DND-41 (cell line): ENCODE data around the gene TAOK1.
A peak's percentile ranks its signal among the peaks of the same experiment; 100 is the strongest.

Experiments used
- ATAC-seq: fragments of 200-7000 bp; cut with Tn5 transposase; 3 replicates; pipeline ENCODE4 v1.9.1; 2021; ENCODE audit warnings: low read depth; ENCODE audit not compliant: insufficient read depth
- DNase-seq: peaks from one replicate; pipeline ENCODE4 v3.0.0-alpha.2; 2020
- H2AFZ ChIP-seq: 2 replicates; pipeline ENCODE4 v1.6.0; 2012; ENCODE audit warnings: low read depth, low read length
- H3K27ac ChIP-seq: 2 replicates; pipeline ENCODE4 v1.5.1; 2012; ENCODE audit warnings: low read length, inconsistent platforms
- H3K27me3 ChIP-seq: fragments of 200-600 bp; sonication (generic); 2 replicates; pipeline ENCODE4 v1.6.0; 2012; ENCODE audit warnings: low read length, mild to moderate bottlenecking, inconsistent platforms; ENCODE audit not compliant: insufficient read depth, poor library complexity
- H3K36me3 ChIP-seq: 2 replicates; pipeline ENCODE4 v1.5.1; 2012; ENCODE audit warnings: low read length, inconsistent platforms; ENCODE audit not compliant: insufficient read depth
- H3K4me1 ChIP-seq: 2 replicates; pipeline ENCODE4 v1.5.1; 2012; ENCODE audit warnings: mild to moderate bottlenecking, low read length; ENCODE audit not compliant: insufficient read depth
- H3K4me2 ChIP-seq: 2 replicates; pipeline ENCODE4 v1.6.0; 2012; ENCODE audit warnings: mild to moderate bottlenecking, moderate library complexity, low read length, inconsistent platforms; ENCODE audit not compliant: insufficient read depth
- H3K4me3 ChIP-seq, 2 experiments: fragments of 200-600 bp in 1 of 2; shearing (Covaris generic) in 1 of 2; 2 replicates each; pipeline ENCODE4 v1.5.1; 2012 to 2016; ENCODE audit warnings: inconsistent platforms in 2 of 2, low read length in 2 of 2, mild to moderate bottlenecking in 2 of 2, low read depth in 1 of 2, moderate library complexity in 1 of 2
- H3K79me2 ChIP-seq: 2 replicates; pipeline ENCODE4 v1.6.0; 2012; ENCODE audit warnings: low read length, inconsistent platforms; ENCODE audit not compliant: insufficient read depth
- H3K9ac ChIP-seq: 2 replicates; pipeline ENCODE4 v1.6.0; 2012; ENCODE audit warnings: low read depth, mild to moderate bottlenecking, inconsistent platforms, low read length, moderate library complexity
- H3K9me3 ChIP-seq: 2 replicates; pipeline ENCODE4 v1.5.1; 2012; ENCODE audit warnings: low read length, moderate library complexity, mild to moderate bottlenecking, inconsistent platforms; ENCODE audit not compliant: insufficient read depth, severe bottlenecking
- H4K20me1 ChIP-seq: 2 replicates; pipeline ENCODE4 v1.6.0; 2012; ENCODE audit warnings: low read length; ENCODE audit not compliant: insufficient read depth
- CTCF ChIP-seq: IDR thresholded peaks from 2 replicates; pipeline ENCODE4 v1.5.1; 2012; ENCODE audit warnings: borderline replicate concordance, low read length, moderate library complexity, mild to moderate bottlenecking; ENCODE audit not compliant: poor library complexity, severe bottlenecking; ENCODE audit errors: extremely low read depth
- EZH2 ChIP-seq: IDR thresholded peaks from 3 replicates; pipeline ENCODE4 v1.6.1; 2012; ENCODE audit warnings: borderline replicate concordance, low read depth, mild to moderate bottlenecking, moderate library complexity, low read length, inconsistent platforms; ENCODE audit not compliant: severe bottlenecking

The TAOK1 gene

GRCh38 chr17:29595107-29595942 lies 205.2 kb downstream of the TAOK1 start:
- peaks cover 10% of the 10 kb centered on the region for H3K79me2 ChIP-seq
- H4K20me1 ChIP-seq = peaks cover 37% of the 10 kb centered on the region
- peaks cover 43% of the 10 kb centered on the region for H3K4me1 ChIP-seq
- ATAC-seq (no peak), DNase-seq (no peak)
- H3K27ac ChIP-seq = no peak overlapping the region
- TF ChIP-seq EZH2 = no peak
- TF ChIP-seq CTCF = no peak
- H3K27me3 ChIP-seq = peaks cover 6% of the 10 kb centered on the region
- no peaks in the 10 kb centered on the region for H3K36me3 ChIP-seq
- no peak overlapping the region for H3K9ac ChIP-seq
- H3K4me2 ChIP-seq = 0 out of 2 replicates have a peak overlapping the region, but pooled peaks have one; percentile 98
- H3K9me3 ChIP-seq = no peaks in the 10 kb centered on the region
- no peak overlapping the region for H2AFZ ChIP-seq
- no peak overlapping the region for H3K4me3 ChIP-seq

- Histone ChIP-seq H3K27ac (no peak overlapping the region), H3K9ac (no peak overlapping the region), H3K4me1 (peaks cover 35% of the 10 kb centered on the region), H3K4me3 (no peak overlapping the region), H3K9me3 (no peaks in the 10 kb centered on the region), H3K36me3 (no peaks in the 10 kb centered on the region), H3K79me2 (peaks cover 8% of the 10 kb centered on the region; the same call in 1 of the 2 replicates), H3K4me2 (no peak overlapping the region), H3K27me3 (peaks cover 6% of the 10 kb centered on the region), H4K20me1 (peaks cover 37% of the 10 kb centered on the region), H2AFZ (no peak overlapping the region)
- TF ChIP-seq CTCF = no peak
- no peak for TF ChIP-seq EZH2
- no peak for ATAC-seq
- DNase-seq = no peak
Measured at GRCh38 chr17:29595943-29596774, 206.0 kb downstream of the TAOK1 start.

GRCh38 chr17:29596811-29597210 lies 206.6 kb downstream of the TAOK1 start:
- DNase-seq = no peak
- no peak for TF ChIP-seq EZH2
- no peak for TF ChIP-seq CTCF
- H3K27ac ChIP-seq = no peak overlapping the region
- no peak overlapping the region for H3K4me2 ChIP-seq
- no peaks in the 10 kb centered on the region for H3K9me3 ChIP-seq
- no peaks in the 10 kb centered on the region for H3K36me3 ChIP-seq
- peaks cover 37% of the 10 kb centered on the region for H4K20me1 ChIP-seq
- H3K79me2 ChIP-seq = peaks cover 8% of the 10 kb centered on the region; the same call in 1 of the 2 replicates
- peaks cover 28% of the 10 kb centered on the region for H3K4me1 ChIP-seq
- no peak overlapping the region for H3K4me3 ChIP-seq
- no peak overlapping the region for H2AFZ ChIP-seq
- ATAC-seq = no peak
- no peak overlapping the region for H3K9ac ChIP-seq
- peaks cover 6% of the 10 kb centered on the region for H3K27me3 ChIP-seq
